NCI-H1048 (cell line): ENCODE measurements around the gene BBC3.

Experiments used
- DNase-seq: peaks from one replicate; lab custom pipeline; 2025; lab: John Stamatoyannopoulos, UW

The BBC3 gene

GRCh38 chr19:47188507-47189033 is 42.4 kb downstream of the BBC3 start:
- no peak for DNase-seq

- no peak for DNase-seq
Observed at GRCh38 chr19:47187797-47188196, 43.2 kb downstream of the BBC3 start.

- DNase-seq: no peak
Observed at GRCh38 chr19:47187335-47187655, 43.7 kb downstream of the BBC3 start.

- DNase-seq: no peak
Observed at GRCh38 chr19:47186446-47187334, 44.3 kb downstream of the BBC3 start.

- no peak for DNase-seq
Observed at GRCh38 chr19:47183601-47184000, 47.4 kb downstream of the BBC3 start.

- no peak for DNase-seq
Observed at GRCh38 chr19:47179653-47180310, 51.2 kb downstream of the BBC3 start.

GRCh38 chr19:47176627-47177090 is 54.3 kb downstream of the BBC3 start:
- DNase-seq: no peak

GRCh38 chr19:47176071-47176626 is 54.9 kb downstream of the BBC3 start:
- no peak for DNase-seq

- no peak for DNase-seq
Observed at GRCh38 chr19:47172666-47173455, 58.1 kb downstream of the BBC3 start.
